H1 (cell line): ENCODE data around the gene SFMBT2. TPM values are rescaled to one million over a fixed set of nuclear protein-coding genes. Genes with fewer than 3 reads are reported as not detected.

Source experiments
- CTCF ChIA-PET: fragments of 300-600 bp; sonication (Branson Sonifier 250); formaldehyde crosslinking; loops from one replicate; lab custom pipeline; 2021; ENCODE audit not compliant: partially characterized antibody; lab: Charles Lee
- POLR2A ChIA-PET: fragments of 300-600 bp; sonication (Branson Sonifier 250); formaldehyde crosslinking; loops from one replicate; lab custom pipeline; 2021; ENCODE audit warnings: inconsistent platforms; ENCODE audit not compliant: partially characterized antibody; lab: Charles Lee
- DNase-seq, 2 experiments: peaks; one replicate each; pipeline versions ENCODE4 v3.0.0 to v3.0.0-alpha.2; 2010 to 2022; ENCODE audit warnings: low spot score in 2 of 2, low read depth in 1 of 2, mixed read lengths in 1 of 2
- FAIRE-seq: peaks from 2 replicates; lab custom pipeline; 2011; peaks lifted over from hg19 to GRCh38; lab: Jason Lieb, UNC
- H2AFZ ChIP-seq: 2 replicates; pipeline ENCODE4 v1.8.1; 2012; ENCODE audit warnings: low read length, inconsistent platforms
- H2AK5ac ChIP-seq: 2 replicates; pipeline ENCODE4 v1.6.1; 2013; ENCODE audit warnings: low read depth, low read length
- H2BK120ac ChIP-seq: replicated peaks from 2 replicates; pipeline ENCODE3; 2013; ENCODE audit warnings: low read depth, low read length, inconsistent platforms
- H2BK12ac ChIP-seq: 2 replicates; pipeline ENCODE4 v1.6.1; 2013; ENCODE audit warnings: low read depth, low read length
- H2BK15ac ChIP-seq: 2 replicates; pipeline ENCODE4 v1.6.1; 2013; ENCODE audit warnings: low read length
- H2BK20ac ChIP-seq: 2 replicates; pipeline ENCODE4 v1.6.1; 2013; ENCODE audit warnings: low read length
- H2BK5ac ChIP-seq: 2 replicates; pipeline ENCODE4 v1.6.1; 2013; ENCODE audit warnings: low read depth, low read length
- H3K14ac ChIP-seq: 2 replicates; pipeline ENCODE4 v1.6.1; 2013; ENCODE audit warnings: inconsistent platforms; ENCODE audit not compliant: insufficient read length
- H3K18ac ChIP-seq: 2 replicates; pipeline ENCODE4 v1.6.1; 2013; ENCODE audit warnings: low read length; ENCODE audit errors: extremely low read depth
- H3K23ac ChIP-seq: 2 replicates; pipeline ENCODE4 v1.6.1; 2013; ENCODE audit warnings: inconsistent platforms; ENCODE audit not compliant: insufficient read length
- H3K23me2 ChIP-seq: 2 replicates; pipeline ENCODE4 v1.6.1; 2013; ENCODE audit warnings: low read depth, low read length
- H3K27ac ChIP-seq: 2 replicates; pipeline ENCODE4 v1.6.1; 2011; ENCODE audit warnings: low read depth, low read length, inconsistent platforms
- H3K27me3 ChIP-seq, 4 experiments: replicated peaks in 1 of 4; 1 replicate in 1 of 4; 2 replicates in 3 of 4; pipeline versions ENCODE4 v1.6.1 to v1.8.1; 2011 to 2013; ENCODE audit warnings: low read length in 3 of 4, mild to moderate bottlenecking in 3 of 4, inconsistent platforms in 2 of 4, mixed read lengths in 2 of 4, moderate library complexity in 1 of 4; ENCODE audit not compliant: control insufficient read depth in 3 of 4, insufficient read depth in 3 of 4; ENCODE audit errors: extremely low read depth in 1 of 4
- H3K36me3 ChIP-seq, 4 experiments: 2 replicates each; pipeline versions ENCODE4 v1.6.1 to v1.8.1; 2011 to 2013; ENCODE audit warnings: mild to moderate bottlenecking in 4 of 4, low read length in 3 of 4, moderate library complexity in 2 of 4, control low read depth in 1 of 4, inconsistent platforms in 1 of 4; ENCODE audit not compliant: insufficient read depth in 4 of 4, control insufficient read depth in 2 of 4
- H3K4ac ChIP-seq: replicated peaks from 2 replicates; pipeline ENCODE3; 2013; ENCODE audit warnings: low read length, low read depth, mixed read lengths, inconsistent platforms; ENCODE audit not compliant: insufficient read length
- H3K4me1 ChIP-seq, 4 experiments: replicated peaks in 1 of 4; 1 replicate in 1 of 4; 2 replicates in 3 of 4; pipeline versions ENCODE4 v1.6.1 to v1.8.1; 2011 to 2013; ENCODE audit warnings: low read length in 3 of 4, inconsistent platforms in 2 of 4, mixed read lengths in 1 of 4; ENCODE audit not compliant: insufficient read depth in 4 of 4, control insufficient read depth in 3 of 4
- H3K4me2 ChIP-seq, 2 experiments: 2 replicates each; pipeline versions ENCODE4 v1.6.1 to v1.8.1; 2011 to 2013; ENCODE audit warnings: low read depth in 2 of 2, low read length in 2 of 2, control low read depth in 1 of 2, inconsistent platforms in 1 of 2, mild to moderate bottlenecking in 1 of 2; ENCODE audit not compliant: insufficient read depth in 1 of 2
- H3K4me3 ChIP-seq, 4 experiments: fragments of 200-600, 300-600 bp in 1 of 4; sonication (generic), shearing (Covaris generic), sonication (Bioruptor Twin) in 1 of 4; 2 replicates each; pipeline versions ENCODE4 v1.5.1 to v1.8.1; 2011 to 2016; ENCODE audit warnings: low read length in 4 of 4, low read depth in 3 of 4, control low read depth in 2 of 4, inconsistent platforms in 2 of 4, mild to moderate bottlenecking in 2 of 4, mixed read lengths in 1 of 4, moderate library complexity in 1 of 4; ENCODE audit not compliant: insufficient read depth in 2 of 4; ENCODE audit errors: extremely low read depth in 1 of 4
- H3K56ac ChIP-seq: replicated peaks from 2 replicates; pipeline ENCODE3; 2013; ENCODE audit warnings: low read depth, mild to moderate bottlenecking, mixed read lengths, low read length, inconsistent platforms; ENCODE audit not compliant: insufficient read length
- H3K79me1 ChIP-seq: 2 replicates; pipeline ENCODE4 v1.6.1; 2013; ENCODE audit warnings: low read depth, low read length, control low read depth
- H3K79me2 ChIP-seq, 2 experiments: 2 replicates each; pipeline versions ENCODE4 v1.6.1 to v1.8.1; 2012 to 2013; ENCODE audit warnings: low read length in 2 of 2, mild to moderate bottlenecking in 2 of 2, inconsistent platforms in 1 of 2; ENCODE audit not compliant: insufficient read depth in 2 of 2, control insufficient read depth in 1 of 2
- H3K9ac ChIP-seq, 4 experiments: replicated peaks in 1 of 4; 1 replicate in 1 of 4; 2 replicates in 3 of 4; pipeline versions ENCODE4 v1.6.1 to v1.8.1; 2011 to 2013; ENCODE audit warnings: low read depth in 3 of 4, low read length in 3 of 4, control low read depth in 2 of 4, mild to moderate bottlenecking in 2 of 4, moderate library complexity in 2 of 4, inconsistent platforms in 1 of 4; ENCODE audit errors: extremely low read depth in 1 of 4
- H3K9me3 ChIP-seq, 2 experiments: 2 replicates each; pipeline versions ENCODE4 v1.6.1 to v1.8.1; 2012 to 2013; ENCODE audit warnings: mild to moderate bottlenecking in 2 of 2, moderate library complexity in 2 of 2, control low read depth in 1 of 2, inconsistent platforms in 1 of 2, low read depth in 1 of 2, low read length in 1 of 2, mixed read lengths in 1 of 2; ENCODE audit not compliant: insufficient read depth in 2 of 2
- H4K20me1 ChIP-seq, 2 experiments: replicated peaks in 1 of 2; 2 replicates each; pipeline versions ENCODE3 to v1.8.1; 2011 to 2013; ENCODE audit warnings: inconsistent platforms in 2 of 2, low read length in 2 of 2, mild to moderate bottlenecking in 1 of 2; ENCODE audit not compliant: insufficient read depth in 2 of 2, control insufficient read depth in 1 of 2
- H4K5ac ChIP-seq: 2 replicates; pipeline ENCODE4 v1.6.1; 2013; ENCODE audit warnings: low read length, low read depth, mixed read lengths, inconsistent platforms; ENCODE audit not compliant: insufficient read length
- H4K8ac ChIP-seq: 2 replicates; pipeline ENCODE4 v1.8.0; 2013; ENCODE audit warnings: mild to moderate bottlenecking, moderate library complexity, low read length, inconsistent platforms; ENCODE audit not compliant: insufficient read depth; ENCODE audit errors: extremely low read depth
- H4K91ac ChIP-seq: replicated peaks from 2 replicates; pipeline ENCODE3; 2013; ENCODE audit warnings: low read length, mixed read lengths, inconsistent platforms; ENCODE audit not compliant: insufficient read length
- BCL11A ChIP-seq, 2 experiments: IDR thresholded peaks; one replicate each; pipeline ENCODE4 v1.6.1; 2011; ENCODE audit warnings: low read depth in 2 of 2, low read length in 2 of 2, mild to moderate bottlenecking in 2 of 2
- GTF2F1 ChIP-seq: IDR thresholded peaks from 2 replicates; pipeline ENCODE4 v1.6.1; 2012; ENCODE audit warnings: low read depth, low read length, improper control_type of control experiment, borderline replicate concordance
- RBBP5 ChIP-seq: IDR thresholded peaks from 2 replicates; pipeline ENCODE4 v1.7.1; 2012; ENCODE audit warnings: low read depth, mild to moderate bottlenecking, inconsistent platforms, low read length, moderate library complexity, borderline replicate concordance
- RXRA ChIP-seq: IDR thresholded peaks from 2 replicates; pipeline ENCODE4 v1.6.1; 2011; ENCODE audit warnings: low read depth, mild to moderate bottlenecking, low read length, moderate library complexity; ENCODE audit not compliant: insufficient read depth
- SP1 ChIP-seq: IDR thresholded peaks from 2 replicates; pipeline ENCODE4 v1.6.1; 2011; ENCODE audit warnings: low read depth, low read length
- SP4 ChIP-seq: IDR thresholded peaks from 2 replicates; pipeline ENCODE4 v1.6.1; 2012; ENCODE audit warnings: low read length, inconsistent platforms
- WGBS, 2 experiments: shearing (Covaris generic) in 1 of 2; methylation state at CpG; one replicate each; pipeline versions ENCODE4 v1.1.6 to v1.1.7; 2013 to 2015; ENCODE audit warnings: low lambda C conversion rate in 2 of 2, mixed read lengths in 2 of 2, inconsistent platforms in 1 of 2, low coverage in 1 of 2, missing lambda C conversion rate in 1 of 2; ENCODE audit not compliant: insufficient replicate concordance in 2 of 2, insufficient coverage in 1 of 2, insufficient read length in 1 of 2; ENCODE audit errors: extremely low coverage in 1 of 2, missing lambda C conversion rate in 1 of 2; 5-methylcytosine and 5-hydroxymethylcytosine counted together
- polyA plus RNA-seq, 7 experiments: library from polyadenylated mRNA; depleted of rRNA in 3 of 7; stranded (reverse) in 5 of 7; unstranded in 2 of 7; fragments of >200 nt in 5 of 7; fragments of 200-250 nt in 2 of 7; gene quantifications; 1 replicate in 5 of 7; 2 replicates in 1 of 7; 4 replicates in 1 of 7; pipeline versions ENCODE4 v1.2.1 to v1.2.3, GENCODE V29; 2011 to 2013; ENCODE audit warnings: missing spikeins in 2 of 7, mixed read lengths in 2 of 7
- total RNA-seq: library from RNA; stranded (reverse); fragmentation: NEBNext Ultra II Directional; extraction: Animal tissue kit (Norgen Biotek cat#: 25700); gene quantifications from 2 replicates; pipeline ENCODE4 v1.2.1, GENCODE V29; 2021
- TF ChIP-seq, protein P1 (sequence below): IDR thresholded peaks from 2 replicates; pipeline ENCODE4 v1.6.1; 2011; ENCODE audit warnings: low read length, improper control_type of control experiment
- TF ChIP-seq, protein P2 (sequence below): IDR thresholded peaks from 2 replicates; pipeline ENCODE4 v1.6.1; 2012; ENCODE audit warnings: low read length, inconsistent platforms

The SFMBT2 gene
- total and polyA plus RNA-seq, 2 of the 8 experiments (the other 6 are each of a cell fraction or from before 2014, with no cell fraction given), result 2.9 to 11.0 TPM

DNA sequence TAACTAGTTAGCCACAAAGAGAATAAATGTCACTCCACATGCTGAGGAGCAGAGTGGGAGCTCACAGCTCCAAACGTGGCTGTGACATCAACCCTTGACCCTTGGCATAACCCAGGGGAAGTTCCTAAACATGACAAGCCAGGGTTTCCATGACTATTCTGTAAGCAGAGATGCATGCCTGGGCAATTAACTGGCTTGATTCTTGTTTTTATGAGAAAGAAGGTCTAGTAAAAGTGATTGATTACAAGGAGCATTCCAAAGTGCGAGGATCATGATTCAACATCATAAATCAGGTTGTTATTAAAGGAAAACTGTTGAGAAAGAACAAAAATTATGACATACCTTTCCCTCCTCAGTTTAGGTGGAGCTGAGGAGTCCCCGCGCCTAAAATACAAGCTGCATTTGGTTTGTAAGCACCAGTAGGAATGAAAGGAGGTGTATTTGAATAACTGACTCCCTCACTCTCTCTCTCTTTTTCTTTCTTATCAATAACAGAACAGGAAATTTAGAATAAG lies 108.4 kb downstream of the SFMBT2 start:
- no peak overlapping the region for H2BK5ac ChIP-seq
- no peak overlapping the region for H3K4me2 ChIP-seq
- H4K20me1 ChIP-seq, result peaks cover 0 to 5% of the 10 kb centered on the region in 2 experiments
- DNase-seq (no peak), FAIRE-seq (no peak)
- no peak overlapping the region for H2AFZ ChIP-seq
- no peaks in the 10 kb centered on the region for H3K36me3 ChIP-seq
- H3K4me3 ChIP-seq, result no peak overlapping the region
- H3K79me2 ChIP-seq, result peaks cover 4 to 19% of the 10 kb centered on the region in 2 experiments; a peak in 2 of 4 replicates
- H4K5ac ChIP-seq, result no peak overlapping the region
- no peak overlapping the region for H2BK20ac ChIP-seq
- H3K23me2 ChIP-seq, result no peaks in the 10 kb centered on the region
- no peak overlapping the region for H3K4ac ChIP-seq
- no peak overlapping the region for H3K27ac ChIP-seq
- ChIA-PET CTCF (interaction anchor here (0.6 to 3.8 kb wide), 13 partner anchors 9 to 182 kb away, joined by 3 to 17 read pairs (median 4); no protein-coding TSS in a partner anchor), POLR2A (no interaction called here)
- no peak overlapping the region for H4K8ac ChIP-seq
- H4K91ac ChIP-seq, result no peak overlapping the region
- WGBS, 2 experiments, result 90% methylated on average over 4 of the region's 4 CpGs; no CpG with 5 or more reads in 1 of the 2 experiments
- no peak overlapping the region for H2BK15ac ChIP-seq
- H3K9ac ChIP-seq, result no peak overlapping the region
- H3K18ac ChIP-seq, result no peak overlapping the region
- H3K23ac ChIP-seq, result no peak overlapping the region
- H3K79me1 ChIP-seq, result peaks cover 8% of the 10 kb centered on the region
- H2AK5ac ChIP-seq, result no peak overlapping the region
- H2BK12ac ChIP-seq, result no peak overlapping the region
- no peak overlapping the region for H3K56ac ChIP-seq
- no peak overlapping the region for H2BK120ac ChIP-seq
- no peaks in the 10 kb centered on the region for H3K27me3 ChIP-seq
- H3K4me1 ChIP-seq, result peaks cover 2 to 11% (median 3%) of the 10 kb centered on the region in 4 experiments; a peak in 5 of 7 replicates
- no peak overlapping the region for H3K14ac ChIP-seq
- H3K9me3 ChIP-seq, result no peaks in the 10 kb centered on the region
- TF ChIP-seq RBBP5 (no peak), SP1 (no peak), SP4 (no peak), GTF2F1 (no peak), RXRA (no peak), BCL11A (IDR thresholded peaks at IDR 0.05; ENCODE audit: low read depth in 2 of 2, low read length in 2 of 2) (no peak)
- TF ChIP-seq, protein P1, sequence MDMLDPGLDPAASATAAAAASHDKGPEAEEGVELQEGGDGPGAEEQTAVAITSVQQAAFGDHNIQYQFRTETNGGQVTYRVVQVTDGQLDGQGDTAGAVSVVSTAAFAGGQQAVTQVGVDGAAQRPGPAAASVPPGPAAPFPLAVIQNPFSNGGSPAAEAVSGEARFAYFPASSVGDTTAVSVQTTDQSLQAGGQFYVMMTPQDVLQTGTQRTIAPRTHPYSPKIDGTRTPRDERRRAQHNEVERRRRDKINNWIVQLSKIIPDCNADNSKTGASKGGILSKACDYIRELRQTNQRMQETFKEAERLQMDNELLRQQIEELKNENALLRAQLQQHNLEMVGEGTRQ, result no peak
- TF ChIP-seq, protein P2, sequence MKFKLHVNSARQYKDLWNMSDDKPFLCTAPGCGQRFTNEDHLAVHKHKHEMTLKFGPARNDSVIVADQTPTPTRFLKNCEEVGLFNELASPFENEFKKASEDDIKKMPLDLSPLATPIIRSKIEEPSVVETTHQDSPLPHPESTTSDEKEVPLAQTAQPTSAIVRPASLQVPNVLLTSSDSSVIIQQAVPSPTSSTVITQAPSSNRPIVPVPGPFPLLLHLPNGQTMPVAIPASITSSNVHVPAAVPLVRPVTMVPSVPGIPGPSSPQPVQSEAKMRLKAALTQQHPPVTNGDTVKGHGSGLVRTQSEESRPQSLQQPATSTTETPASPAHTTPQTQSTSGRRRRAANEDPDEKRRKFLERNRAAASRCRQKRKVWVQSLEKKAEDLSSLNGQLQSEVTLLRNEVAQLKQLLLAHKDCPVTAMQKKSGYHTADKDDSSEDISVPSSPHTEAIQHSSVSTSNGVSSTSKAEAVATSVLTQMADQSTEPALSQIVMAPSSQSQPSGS, result no peak
